Measurements from ENCODE around the gene PAFAH1B1.
"Not testable (repeated sequence)": the region's sequence is repeated elsewhere in the genome, so short reads cannot be mapped to it uniquely, and the experiment has no call there.

Gene PAFAH1B1

GRCh38 chr17:2563061-2563460 is 30.4 kb upstream of the PAFAH1B1 start:
- Histone ChIP-seq H3K4me2 (no peak overlapping the region), H4K20me1 (no peaks in the 10 kb centered on the region), H3K9me3 (peaks cover 22% of the 10 kb centered on the region), H3K27me3 (no peaks in the 10 kb centered on the region), H3K27ac (no peak overlapping the region), H3K4me1 (no peaks in the 10 kb centered on the region), H3K4me3 (no peak overlapping the region), H3K36me3 (no peaks in the 10 kb centered on the region), H3K9ac (no peak overlapping the region)
- TF ChIP-seq Cebpa-rat (IDR thresholded peaks at IDR 0.05) = no peak

- no peaks in the 10 kb centered on the region for H3K36me3 ChIP-seq
- no peak overlapping the region for H3K4me2 ChIP-seq
- H3K27me3 ChIP-seq = no peaks in the 10 kb centered on the region
- H3K4me3 ChIP-seq = no peak overlapping the region
- no peak overlapping the region for H3K9ac ChIP-seq
- H4K20me1 ChIP-seq = no peaks in the 10 kb centered on the region
- peaks cover 22% of the 10 kb centered on the region for H3K9me3 ChIP-seq
- no peaks in the 10 kb centered on the region for H3K4me1 ChIP-seq
- no peak for TF ChIP-seq Cebpa-rat (IDR thresholded peaks at IDR 0.05)
- H3K27ac ChIP-seq = no peak overlapping the region
Observed at GRCh38 chr17:2563543-2563942, 29.9 kb upstream of the PAFAH1B1 start.

- Histone ChIP-seq H3K36me3 (no peaks in the 10 kb centered on the region), H3K9me3 (peaks cover 21% of the 10 kb centered on the region), H3K27me3 (no peaks in the 10 kb centered on the region), H3K4me1 (no peaks in the 10 kb centered on the region), H3K9ac (no peak overlapping the region), H3K4me3 (no peak overlapping the region), H3K4me2 (no peak overlapping the region), H3K27ac (no peak overlapping the region), H4K20me1 (no peaks in the 10 kb centered on the region)
- no peak for TF ChIP-seq Cebpa-rat (IDR thresholded peaks at IDR 0.05)
Observed at GRCh38 chr17:2564877-2565276, 28.6 kb upstream of the PAFAH1B1 start.

- Histone ChIP-seq H3K4me2 (no peak overlapping the region), H3K27ac (no peak overlapping the region), H3K9me3 (peaks cover 9% of the 10 kb centered on the region), H3K27me3 (no peaks in the 10 kb centered on the region), H3K4me1 (no peaks in the 10 kb centered on the region), H3K36me3 (no peaks in the 10 kb centered on the region), H4K20me1 (no peaks in the 10 kb centered on the region), H3K4me3 (no peak overlapping the region), H3K9ac (no peak overlapping the region)
- TF ChIP-seq Cebpa-rat (IDR thresholded peaks at IDR 0.05) = no peak
Observed at GRCh38 chr17:2566056-2566455, 27.4 kb upstream of the PAFAH1B1 start.

GRCh38 chr17:2571523-2572303 is 21.7 kb upstream of the PAFAH1B1 start:
- no peak for TF ChIP-seq Cebpa-rat (IDR thresholded peaks at IDR 0.05)
- Histone ChIP-seq H3K4me2 (peak overlapping the region; percentile 43), H3K9me3 (no peaks in the 10 kb centered on the region)

GRCh38 chr17:2572304-2572609 is 21.2 kb upstream of the PAFAH1B1 start:
- H3K9ac ChIP-seq, H3K27ac ChIP-seq, H3K4me1 ChIP-seq, H3K27me3 ChIP-seq, H3K4me3 ChIP-seq, H3K36me3 ChIP-seq, H4K20me1 ChIP-seq, H3K9me3 ChIP-seq: not testable (repeated sequence)
- peak overlapping the region; percentile 43 for H3K4me2 ChIP-seq

More at GRCh38 chr17:2571523-2572303, 21.7 kb upstream of the PAFAH1B1 start:
- H3K27ac ChIP-seq = no peak overlapping the region; the same call in 1 of the 2 replicates
- no peaks in the 10 kb centered on the region for H3K27me3 ChIP-seq
- no peaks in the 10 kb centered on the region for H4K20me1 ChIP-seq
- no peak overlapping the region for H3K4me3 ChIP-seq
- H3K4me1 ChIP-seq = peaks cover 7% of the 10 kb centered on the region; the same call in 1 of the 2 replicates
- H3K9ac ChIP-seq = no peak overlapping the region
- H3K36me3 ChIP-seq = no peaks in the 10 kb centered on the region

- H3K4me2 ChIP-seq = no peak overlapping the region
Observed at GRCh38 chr17:2580151-2580550, 13.3 kb upstream of the PAFAH1B1 start.

GRCh38 chr17:2580661-2581060 is 12.8 kb upstream of the PAFAH1B1 start:
- H4K20me1 ChIP-seq = no peaks in the 10 kb centered on the region
- TF ChIP-seq Cebpa-rat (IDR thresholded peaks at IDR 0.05) = no peak
- no peaks in the 10 kb centered on the region for H3K4me1 ChIP-seq
- H3K4me2 ChIP-seq = no peak overlapping the region
- H3K27me3 ChIP-seq = no peaks in the 10 kb centered on the region
- H3K9me3 ChIP-seq = peaks cover 7% of the 10 kb centered on the region; the same call in 1 of the 2 replicates
- no peak overlapping the region for H3K9ac ChIP-seq
- no peak overlapping the region for H3K4me3 ChIP-seq
- H3K27ac ChIP-seq = no peak overlapping the region
- no peaks in the 10 kb centered on the region for H3K36me3 ChIP-seq

More at GRCh38 chr17:2580151-2580550, 13.3 kb upstream of the PAFAH1B1 start:
- Histone ChIP-seq H4K20me1 (no peaks in the 10 kb centered on the region), H3K36me3 (no peaks in the 10 kb centered on the region), H3K27me3 (no peaks in the 10 kb centered on the region), H3K9ac (no peak overlapping the region), H3K27ac (no peak overlapping the region), H3K4me3 (no peak overlapping the region), H3K9me3 (peaks cover 7% of the 10 kb centered on the region; the same call in 1 of the 2 replicates), H3K4me1 (no peaks in the 10 kb centered on the region)
- no peak for TF ChIP-seq Cebpa-rat (IDR thresholded peaks at IDR 0.05)

GRCh38 chr17:2582493-2582892 is 11.0 kb upstream of the PAFAH1B1 start:
- Histone ChIP-seq H3K9ac (no peak overlapping the region), H3K27me3 (no peaks in the 10 kb centered on the region), H3K36me3 (no peaks in the 10 kb centered on the region), H4K20me1 (no peaks in the 10 kb centered on the region), H3K27ac (no peak overlapping the region), H3K4me2 (no peak overlapping the region), H3K4me3 (no peak overlapping the region), H3K9me3 (peaks cover 7% of the 10 kb centered on the region; the same call in 1 of the 2 replicates), H3K4me1 (no peaks in the 10 kb centered on the region)
- TF ChIP-seq Cebpa-rat (IDR thresholded peaks at IDR 0.05) = no peak

GRCh38 chr17:2591040-2591640 is 2.3 kb upstream of the PAFAH1B1 start:
- Histone ChIP-seq H3K9me3 (no peaks in the 10 kb centered on the region), H3K36me3 (no peaks in the 10 kb centered on the region), H4K20me1 (peaks cover 21% of the 10 kb centered on the region), H3K4me1 (peaks cover 21% of the 10 kb centered on the region), H3K4me2 (no peak overlapping the region), H3K9ac (no peak overlapping the region), H3K27ac (no peak overlapping the region), H3K27me3 (no peaks in the 10 kb centered on the region), H3K4me3 (no peak overlapping the region)
- no peak for TF ChIP-seq Cebpa-rat (IDR thresholded peaks at IDR 0.05)
